HG03378 (cell line): ENCODE data around the gene MSLN.
"Not testable (repeated sequence)": the region's sequence is repeated elsewhere in the genome, so short reads cannot be mapped to it uniquely, and the experiment has no call there.

Experiments used
- ATAC-seq: cut with Tn5 transposase; IDR thresholded peaks from one replicate; pipeline ENCODE4 v1.9.1; 2021; ENCODE audit warnings: mild to moderate bottlenecking, moderate library complexity; ENCODE audit not compliant: unreplicated experiment

Gene MSLN

GRCh38 chr16:772959-773358 lies 12.4 kb downstream of the MSLN start:
- ATAC-seq: no peak

- ATAC-seq: no peak
Observed at GRCh38 chr16:774086-775001, 13.8 kb downstream of the MSLN start.

DNA sequence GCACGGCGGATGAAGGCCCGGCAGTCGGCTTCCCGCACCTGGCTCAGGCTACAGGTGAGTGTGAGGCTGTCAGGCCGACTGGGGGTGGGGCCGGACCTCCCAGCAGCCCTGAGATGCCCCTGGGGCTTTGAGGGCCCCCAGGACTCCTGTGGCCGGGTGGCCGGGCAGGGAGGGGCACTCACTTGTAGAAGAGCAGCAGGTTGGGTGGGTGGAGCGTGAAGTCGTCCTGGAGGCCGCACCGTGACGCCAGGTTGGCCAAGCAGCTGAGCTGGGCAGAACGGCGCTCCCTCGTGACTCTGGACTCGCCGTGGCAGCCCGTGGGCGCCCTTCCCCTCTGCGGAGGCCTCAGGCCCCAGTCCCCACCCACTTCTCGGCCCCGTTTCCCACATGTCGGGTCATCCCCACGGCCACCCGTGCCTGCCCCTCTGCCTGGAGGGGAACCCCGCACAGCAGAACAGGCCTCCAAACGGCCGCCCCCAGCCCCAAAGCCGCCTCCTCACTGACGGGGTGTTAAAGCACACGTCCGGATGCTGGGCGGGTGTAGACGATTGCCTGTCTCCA lies 14.8 kb downstream of the MSLN start:
- no peak for ATAC-seq

DNA sequence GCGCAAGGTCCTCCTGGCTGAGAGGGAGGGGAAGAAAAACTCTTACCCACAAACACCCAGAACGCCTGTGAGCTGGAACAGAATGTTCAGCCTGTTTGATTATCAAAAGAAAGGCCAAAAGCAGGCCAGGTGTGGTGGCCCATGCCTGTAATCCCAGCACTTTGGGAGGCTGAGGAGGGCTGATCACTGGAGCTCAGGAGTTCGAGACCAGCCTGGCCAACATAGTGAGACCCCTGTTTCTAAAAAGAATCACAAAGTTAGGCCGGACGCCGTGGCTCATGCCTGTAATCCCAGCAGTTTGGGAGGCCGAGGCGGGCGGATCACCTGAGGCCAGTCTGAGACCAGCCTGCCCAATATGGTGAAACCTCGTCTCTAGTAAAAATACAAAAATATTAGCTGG lies 15.8 kb downstream of the MSLN start:
- not testable (repeated sequence) for ATAC-seq

GRCh38 chr16:776824-777223 lies 16.3 kb downstream of the MSLN start:
- no peak for ATAC-seq

DNA sequence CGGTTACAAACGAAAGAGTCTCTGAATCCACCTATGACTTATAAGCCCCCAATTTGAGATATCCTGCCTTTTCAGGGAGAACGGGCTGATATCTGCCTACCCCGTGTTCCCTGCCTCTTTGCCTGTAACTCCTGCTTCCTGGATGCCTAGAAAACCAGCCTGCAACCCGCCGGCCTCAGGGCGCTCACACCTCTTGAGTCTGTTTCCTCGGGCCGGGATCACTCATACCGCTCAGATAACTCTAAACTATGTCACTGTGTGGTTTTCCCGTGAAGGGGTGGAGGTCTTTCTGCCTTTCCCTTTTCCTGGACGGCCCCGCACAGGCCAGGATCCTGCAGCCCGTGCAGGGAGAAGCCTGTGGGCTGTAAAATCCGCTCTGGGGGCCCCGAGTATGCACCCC lies 17.3 kb downstream of the MSLN start:
- ATAC-seq: no peak

- ATAC-seq: no peak
Observed at GRCh38 chr16:778447-778846, 17.9 kb downstream of the MSLN start.

GRCh38 chr16:778909-779527 lies 18.5 kb downstream of the MSLN start:
- ATAC-seq: no peak

DNA sequence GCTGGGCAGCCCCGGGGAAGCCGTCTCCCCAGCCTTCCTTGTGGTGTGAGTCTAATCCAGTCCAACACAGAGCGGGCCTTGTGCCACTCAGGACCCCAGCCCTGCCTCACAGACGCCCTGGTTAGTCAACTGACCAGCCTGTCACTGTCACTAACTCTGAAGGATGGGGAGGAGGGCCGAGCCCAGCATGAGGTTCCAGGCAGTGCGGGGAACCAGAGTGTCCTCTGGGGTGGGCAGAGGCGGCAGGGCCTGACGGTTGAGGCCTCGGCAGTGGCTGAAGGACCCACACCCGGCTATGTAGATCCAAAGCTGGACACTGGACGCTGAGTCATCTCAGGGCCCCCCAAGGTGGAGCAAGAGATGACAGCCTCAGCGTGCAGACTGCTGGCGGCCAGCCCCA lies 19.0 kb downstream of the MSLN start:
- no peak for ATAC-seq

DNA sequence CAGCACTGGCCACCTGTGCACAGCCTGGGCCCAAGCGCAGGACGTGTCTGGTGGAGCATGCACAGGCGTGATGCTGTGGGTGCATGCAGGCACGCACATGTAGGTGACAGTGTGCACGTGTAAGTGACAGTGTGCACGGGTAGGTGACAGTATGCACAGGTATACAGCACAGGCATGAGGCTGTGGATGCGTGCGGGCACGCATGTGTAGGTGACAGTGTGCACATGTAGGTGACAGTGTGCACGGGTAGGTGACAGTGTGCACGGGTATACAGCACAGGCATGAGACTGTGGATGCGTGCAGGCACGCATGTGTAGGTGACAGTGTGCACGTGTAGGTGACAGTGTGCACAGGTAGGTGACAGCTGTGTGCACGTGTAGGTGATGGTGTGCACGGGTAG lies 19.8 kb downstream of the MSLN start:
- no peak for ATAC-seq

GRCh38 chr16:781346-782010 lies 20.9 kb downstream of the MSLN start:
- no peak for ATAC-seq

GRCh38 chr16:782258-782657 lies 21.7 kb downstream of the MSLN start:
- ATAC-seq: no peak

DNA sequence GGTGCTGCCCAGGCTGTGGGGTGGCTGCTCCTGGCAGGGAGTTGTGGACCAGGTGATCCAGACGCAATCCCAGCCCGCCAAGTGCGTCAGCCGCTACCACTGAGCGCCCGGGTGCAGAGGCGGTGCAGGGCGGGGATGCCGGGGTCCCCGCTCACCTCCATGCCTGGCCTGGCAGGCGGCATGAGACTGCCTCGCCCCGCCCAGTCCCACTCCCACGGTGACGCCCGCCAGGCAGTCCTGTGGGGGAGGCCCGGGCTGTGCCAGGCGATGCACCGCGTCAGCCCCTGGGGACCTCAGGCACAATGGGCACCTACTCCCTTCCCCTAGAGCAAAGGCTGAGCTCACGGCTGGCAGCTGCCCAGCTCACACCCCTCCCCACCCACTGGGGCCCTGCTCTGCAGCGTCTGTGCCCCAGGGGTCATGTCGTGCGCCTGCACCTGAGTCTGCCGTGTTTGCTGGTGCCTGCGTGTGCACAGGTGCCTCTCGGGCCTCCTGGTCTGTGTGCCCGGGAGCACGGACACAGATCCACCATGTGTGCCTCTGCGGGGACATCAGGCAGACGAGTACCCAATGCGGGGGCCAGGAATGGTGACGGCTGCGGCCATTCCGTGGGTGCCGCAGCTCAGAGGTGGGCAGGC lies 22.4 kb downstream of the MSLN start:
- no peak for ATAC-seq

DNA sequence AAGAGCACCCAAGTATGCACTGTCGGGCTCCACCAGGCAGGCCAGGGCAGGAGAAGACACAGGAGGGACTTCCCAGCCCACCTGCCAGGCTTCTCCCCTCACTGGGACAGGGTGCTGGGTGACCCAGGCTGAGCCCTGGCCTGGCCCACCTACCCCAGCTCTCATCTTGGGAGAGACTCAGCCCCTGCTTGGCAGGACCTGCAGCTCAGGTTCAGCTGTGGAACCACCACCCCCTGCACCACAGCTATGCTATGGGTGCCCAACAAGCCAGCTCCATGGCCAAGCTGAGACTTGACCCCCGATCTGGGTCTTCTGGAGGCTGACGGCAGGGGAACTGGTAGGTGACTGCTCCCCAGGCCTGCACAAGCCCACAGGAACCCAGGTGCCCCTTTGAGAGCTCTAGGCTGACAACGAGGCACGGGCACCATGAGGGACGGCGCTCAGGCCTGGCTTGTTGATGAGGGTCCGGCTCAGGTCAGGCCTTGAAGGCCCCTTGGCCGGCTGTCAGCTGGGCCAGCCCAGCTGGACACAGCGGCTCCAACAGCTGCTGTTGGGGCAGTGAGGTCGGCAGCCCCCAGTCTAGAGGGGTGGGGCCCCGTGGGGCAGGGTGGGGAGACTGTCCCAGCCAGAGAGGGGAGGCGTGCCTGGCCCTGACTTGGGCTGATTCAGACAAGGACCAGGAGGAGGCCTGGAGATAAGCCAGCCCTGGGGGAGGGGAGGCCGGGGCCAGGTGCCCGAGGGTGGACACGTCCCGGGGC lies 23.0 kb downstream of the MSLN start:
- no peak for ATAC-seq

DNA sequence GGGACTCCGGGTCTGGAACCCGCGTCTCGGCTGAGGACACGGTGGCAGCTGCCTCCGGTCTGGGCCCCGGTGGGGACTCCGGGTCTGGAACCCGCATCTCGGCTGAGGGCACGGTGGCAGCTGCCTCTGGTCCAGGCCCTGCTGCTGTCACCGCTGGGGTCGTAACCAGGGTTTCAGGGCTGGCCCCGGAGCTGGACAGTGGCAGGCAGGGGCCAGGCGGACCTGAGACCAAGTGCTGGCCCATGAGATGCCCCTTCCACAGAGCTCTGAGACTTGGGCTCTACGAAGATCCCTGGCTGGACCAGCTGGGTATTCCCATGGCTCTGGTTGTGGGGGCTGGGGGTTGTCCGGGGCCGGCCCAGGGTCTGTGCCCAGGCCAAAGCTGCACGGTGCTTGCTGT lies 23.9 kb downstream of the MSLN start:
- no peak for ATAC-seq

GRCh38 chr16:785563-786535 lies 25.3 kb downstream of the MSLN start:
- no peak for ATAC-seq

GRCh38 chr16:787321-787966 lies 26.9 kb downstream of the MSLN start:
- no peak for ATAC-seq

DNA sequence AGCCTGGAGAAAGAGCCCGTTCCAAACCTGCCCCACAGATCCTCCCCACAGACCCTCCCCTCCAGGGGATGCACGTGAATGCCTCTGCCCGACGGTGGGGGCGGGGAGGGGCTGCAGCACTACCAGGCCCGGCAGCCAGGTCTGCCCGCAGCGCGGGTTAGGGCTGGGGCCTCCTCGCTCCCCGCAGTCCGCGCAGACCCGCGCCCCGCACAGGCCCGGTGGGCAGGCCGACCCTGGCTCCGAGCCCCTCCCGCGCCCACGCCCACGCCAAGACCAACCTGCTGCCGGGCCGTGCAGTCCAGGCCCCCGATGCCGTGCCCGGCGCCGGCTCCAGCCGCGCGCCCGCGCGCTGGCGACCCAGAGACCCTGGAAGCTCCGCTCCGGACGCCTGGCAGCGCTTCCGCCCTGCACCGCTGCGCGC lies 27.5 kb downstream of the MSLN start, which contains the start of gene RPUSD1:
RPUSD1 (minus strand) TSS at position 404 of the 421 bp plus-strand sequence. CDS start 644 bp downstream, outside the sequence.
- peak; percentile 15 for ATAC-seq
